Measurements from ENCODE around the gene EEF1G. TPM values are rescaled to one million over a fixed set of nuclear protein-coding genes. Genes with fewer than 3 reads are reported as not detected.

The EEF1G gene
- total and polyA plus RNA-seq, 2 donors (not counting 1 experiment from before 2014, with no cell fraction given), result 1,582 to 1,867 TPM

DNA sequence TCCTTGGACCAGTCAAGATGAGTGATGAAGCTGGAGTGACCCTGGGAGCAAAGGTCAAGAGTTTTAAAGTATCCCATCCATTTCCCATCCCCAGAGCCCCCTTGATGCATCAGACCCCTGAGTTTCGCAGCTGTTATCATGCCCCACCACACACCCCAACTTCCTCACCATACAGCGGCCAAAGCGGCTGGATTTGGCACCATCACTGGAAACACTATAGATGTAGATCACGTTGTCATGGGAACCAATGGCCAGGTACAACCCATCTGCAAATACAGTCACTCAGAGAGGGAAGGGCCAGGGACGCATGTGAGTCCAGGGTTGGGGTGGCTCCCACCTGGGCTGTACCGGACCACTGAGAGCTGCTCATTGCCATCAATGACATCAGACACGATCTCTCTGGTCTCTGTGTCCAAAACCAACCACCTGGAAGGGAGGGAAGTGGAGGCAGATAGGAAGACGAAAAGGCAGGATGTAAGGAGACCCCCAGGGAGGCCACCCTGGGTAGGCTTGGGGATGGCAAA is 30.1 kb upstream of the EEF1G start:
- H3K79me2 ChIP-seq (ENCODE audit: control insufficient read depth, insufficient read depth, low read length), result peaks cover 60% of the 10 kb centered on the region
- peaks cover 0 to 3% (median 0%) of the 10 kb centered on the region in 3 donors for H3K9me3 ChIP-seq (ENCODE audit: control extremely low read depth in 1 of 3, control insufficient read depth in 2 of 3, insufficient read depth in 1 of 3, low read length in 2 of 3)
- Mint-ChIP-seq H3K27me3 (no peaks in the 10 kb centered on the region), H3K27ac (peak overlapping the region; percentile 82), H3K9me3 (ENCODE audit: insufficient read depth) (no peaks in the 10 kb centered on the region), H3K4me1 (peaks cover 44% of the 10 kb centered on the region), H3K4me3 (peak overlapping the region; percentile 97)
- TF ChIP-seq, protein P1, sequence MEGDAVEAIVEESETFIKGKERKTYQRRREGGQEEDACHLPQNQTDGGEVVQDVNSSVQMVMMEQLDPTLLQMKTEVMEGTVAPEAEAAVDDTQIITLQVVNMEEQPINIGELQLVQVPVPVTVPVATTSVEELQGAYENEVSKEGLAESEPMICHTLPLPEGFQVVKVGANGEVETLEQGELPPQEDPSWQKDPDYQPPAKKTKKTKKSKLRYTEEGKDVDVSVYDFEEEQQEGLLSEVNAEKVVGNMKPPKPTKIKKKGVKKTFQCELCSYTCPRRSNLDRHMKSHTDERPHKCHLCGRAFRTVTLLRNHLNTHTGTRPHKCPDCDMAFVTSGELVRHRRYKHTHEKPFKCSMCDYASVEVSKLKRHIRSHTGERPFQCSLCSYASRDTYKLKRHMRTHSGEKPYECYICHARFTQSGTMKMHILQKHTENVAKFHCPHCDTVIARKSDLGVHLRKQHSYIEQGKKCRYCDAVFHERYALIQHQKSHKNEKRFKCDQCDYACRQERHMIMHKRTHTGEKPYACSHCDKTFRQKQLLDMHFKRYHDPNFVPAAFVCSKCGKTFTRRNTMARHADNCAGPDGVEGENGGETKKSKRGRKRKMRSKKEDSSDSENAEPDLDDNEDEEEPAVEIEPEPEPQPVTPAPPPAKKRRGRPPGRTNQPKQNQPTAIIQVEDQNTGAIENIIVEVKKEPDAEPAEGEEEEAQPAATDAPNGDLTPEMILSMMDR (IDR thresholded peaks at IDR 0.05), result no peak
- TF ChIP-seq EZH2 (IDR thresholded peaks at IDR 0.05; ENCODE audit: borderline replicate concordance, insufficient read depth, low read depth, low read length, poor library complexity, severe bottlenecking), result no peak
- ChIA-PET CTCF (interaction anchor here (0.8 to 2.5 kb wide), 3 partner anchors 12 to 179 kb away, joined by 3 to 13 read pairs (median 5); partner anchors contain the start of genes LBHD1, TUT1 and UQCC3), POLR2A (interaction anchor here (0.8 to 1.2 kb wide), 4 partner anchors 11 to 106 kb away, joined by 3 to 9 read pairs (median 4); partner anchors contain the start of gene TUT1)
- DNase-seq, result no peak
- H3K4me1 ChIP-seq (ENCODE audit: control insufficient read depth in 2 of 2, insufficient read depth in 2 of 2, low read length in 2 of 2), result peaks cover 18 to 41% of the 10 kb centered on the region in 2 donors
- no peak overlapping the region for H3K9ac ChIP-seq (ENCODE audit: low read length)
- 78% methylated on average over 3 of the region's 8 CpGs for WGBS (ENCODE audit: insufficient coverage)
- peaks cover 0 to 43% of the 10 kb centered on the region in 2 experiments for H3K36me3 ChIP-seq (replicated peaks in 1 of 2; ENCODE audit: control extremely low read depth in 1 of 2, control insufficient read depth in 1 of 2, extremely low read depth in 1 of 2, insufficient read depth in 2 of 2, low read length in 1 of 2)
- no peaks in the 10 kb centered on the region for H3K27me3 ChIP-seq (replicated peaks in 1 of 4; ENCODE audit: control extremely low read depth in 1 of 4, control insufficient read depth in 3 of 4, insufficient read depth in 4 of 4, low read length in 3 of 4)
- ATAC-seq (ENCODE audit: low read depth), result no peak
- no peak overlapping the region for H3K27ac ChIP-seq (ENCODE audit: low read length in 2 of 2)
- H2AFZ ChIP-seq (ENCODE audit: insufficient read depth, low read depth, low read length, poor library complexity, severe bottlenecking), result no peak overlapping the region
- no peak overlapping the region for H3K4me2 ChIP-seq (replicated peaks; ENCODE audit: low read depth, low read length, poor library complexity, severe bottlenecking)
- peaks cover 7% of the 10 kb centered on the region for H4K20me1 ChIP-seq (ENCODE audit: control insufficient read depth, insufficient read depth, low read length, poor library complexity, severe bottlenecking)
- H3K4me3 ChIP-seq (ENCODE audit: control extremely low read depth in 1 of 5, extremely low read depth in 1 of 5, insufficient read depth in 1 of 5, low read depth in 2 of 5, low read length in 4 of 5), result no peak overlapping the region
- intact Hi-C loops (cut with micrococcal nuclease), result no loop called here

DNA sequence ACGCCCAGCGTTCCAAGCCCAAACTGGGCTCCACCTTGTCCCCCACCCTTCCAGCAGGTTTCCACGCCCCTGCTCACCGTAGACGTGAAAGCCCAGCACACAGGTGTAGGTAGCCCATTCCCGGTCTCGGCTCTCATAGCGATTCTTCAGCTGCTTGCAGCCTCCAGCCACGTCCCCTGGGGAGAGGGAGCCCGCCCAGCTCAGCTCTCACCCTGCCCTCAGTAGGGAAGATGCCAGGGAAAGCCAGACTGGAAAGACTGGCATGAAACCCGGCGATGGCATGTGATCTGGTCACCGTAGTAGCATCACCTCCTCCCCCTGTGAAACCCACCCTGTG is 29.3 kb upstream of the EEF1G start:
- ChIA-PET CTCF (interaction anchor here (0.6 to 2.5 kb wide), 3 partner anchors 11 to 90 kb away, joined by 3 to 13 read pairs (median 3); partner anchors contain the start of genes LBHD1, TUT1 and UQCC3), POLR2A (interaction anchor here (0.5 to 3.1 kb wide), 5 partner anchors 11 to 238 kb away, joined by 3 to 18 read pairs (median 4); partner anchors contain the start of gene TUT1)
- Mint-ChIP-seq H3K27ac (peak overlapping the region; percentile 82), H3K27me3 (no peaks in the 10 kb centered on the region), H3K4me1 (peaks cover 51% of the 10 kb centered on the region), H3K4me3 (peak overlapping the region; percentile 97), H3K9me3 (ENCODE audit: insufficient read depth) (no peaks in the 10 kb centered on the region)
- no peak for DNase-seq
- peaks cover 7% of the 10 kb centered on the region for H4K20me1 ChIP-seq (ENCODE audit: control insufficient read depth, insufficient read depth, low read length, poor library complexity, severe bottlenecking)
- peaks cover 52% of the 10 kb centered on the region for H3K79me2 ChIP-seq (ENCODE audit: control insufficient read depth, insufficient read depth, low read length)
- TF ChIP-seq, protein P1 (IDR thresholded peaks at IDR 0.05), result no peak
- H3K4me1 ChIP-seq (ENCODE audit: control insufficient read depth in 2 of 2, insufficient read depth in 2 of 2, low read length in 2 of 2), result peaks cover 24 to 48% of the 10 kb centered on the region in 2 donors
- H3K4me3 ChIP-seq (ENCODE audit: control extremely low read depth in 1 of 5, extremely low read depth in 1 of 5, insufficient read depth in 1 of 5, low read depth in 2 of 5, low read length in 4 of 5), result peak overlapping the region in 1 of 5 experiments; percentile 88
- peaks cover 0 to 3% (median 0%) of the 10 kb centered on the region in 3 donors for H3K9me3 ChIP-seq (ENCODE audit: control extremely low read depth in 1 of 3, control insufficient read depth in 2 of 3, insufficient read depth in 1 of 3, low read length in 2 of 3)
- no peak overlapping the region for H3K27ac ChIP-seq (ENCODE audit: low read length in 2 of 2)
- peak overlapping the region; percentile 94 for H3K4me2 ChIP-seq (replicated peaks; ENCODE audit: low read depth, low read length, poor library complexity, severe bottlenecking)
- ATAC-seq (ENCODE audit: low read depth), result no peak
- H3K36me3 ChIP-seq (replicated peaks in 1 of 2; ENCODE audit: control extremely low read depth in 1 of 2, control insufficient read depth in 1 of 2, extremely low read depth in 1 of 2, insufficient read depth in 2 of 2, low read length in 1 of 2), result peaks cover 0 to 39% of the 10 kb centered on the region in 2 experiments
- no peaks in the 10 kb centered on the region for H3K27me3 ChIP-seq (replicated peaks in 1 of 4; ENCODE audit: control extremely low read depth in 1 of 4, control insufficient read depth in 3 of 4, insufficient read depth in 4 of 4, low read length in 3 of 4)
- H3K9ac ChIP-seq (ENCODE audit: low read length), result no peak overlapping the region
- WGBS (ENCODE audit: insufficient coverage), result over 99% methylated on average over 12 of the region's 13 CpGs
- no peak overlapping the region for H2AFZ ChIP-seq (ENCODE audit: insufficient read depth, low read depth, low read length, poor library complexity, severe bottlenecking)
- intact Hi-C loops (cut with micrococcal nuclease), result no loop called here

All from B cell (primary cell).